ENCODE results near the gene CCDC24. TPM values are rescaled to one million over a fixed set of nuclear protein-coding genes. Genes with fewer than 3 reads are reported as not detected.

CCDC24 gene
- polyA plus RNA-seq, 1 experiment: 2.0 TPM

DNA sequence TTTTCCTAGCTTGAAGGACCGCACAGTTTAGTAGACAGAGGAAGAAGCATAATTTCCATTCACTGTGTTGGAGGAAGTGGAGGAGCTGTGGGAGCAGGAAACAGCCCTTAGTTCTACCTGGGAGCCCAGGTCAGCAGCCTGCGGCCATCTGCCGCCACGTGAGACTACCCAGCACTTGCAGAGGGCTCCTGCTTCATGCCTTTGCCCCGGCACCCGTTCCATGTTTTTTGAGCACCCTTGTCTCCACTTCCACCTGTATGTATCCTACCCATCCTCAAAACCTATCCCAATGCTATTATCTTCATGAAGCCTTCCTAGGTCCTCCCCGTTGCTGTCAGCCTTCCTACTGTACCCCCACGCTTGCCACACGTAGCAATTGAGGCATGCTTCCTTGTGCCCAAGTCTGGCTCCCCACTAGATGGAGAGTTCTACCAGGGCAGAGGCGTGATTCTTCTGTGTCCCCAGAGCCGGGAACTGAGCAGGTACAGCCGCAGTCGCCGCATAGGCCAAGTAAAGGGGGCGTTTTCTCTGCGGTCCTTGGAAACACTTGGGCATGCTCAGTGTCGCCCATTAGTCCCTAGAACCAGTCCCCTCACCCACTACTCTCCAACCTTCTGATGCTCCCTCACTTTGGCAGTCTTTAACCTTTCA lies 38.0 kb downstream of the CCDC24 start:
- ChIA-PET POLR2A (no interaction called here), CTCF (interaction anchor here (0.6 to 6.6 kb wide), 6 partner anchors 10 to 95 kb away, joined by 3 to 41 read pairs (median 4); partner anchors contain the start of gene ARTN)
- Histone ChIP-seq H3K27me3 (ENCODE audit: control insufficient read depth, insufficient read depth, low read length) (no peaks in the 10 kb centered on the region), H3K36me3 (ENCODE audit: control insufficient read depth, insufficient read depth, low read length) (0 out of 2 replicates have a peak, but pooled peaks cover 3% of the 10 kb centered on the region), H3K4me3 (ENCODE audit: low read depth, low read length) (peak overlapping the region; percentile 97)
- DNase-seq (ENCODE audit: low read depth): no peak
- TF ChIP-seq, protein P1, sequence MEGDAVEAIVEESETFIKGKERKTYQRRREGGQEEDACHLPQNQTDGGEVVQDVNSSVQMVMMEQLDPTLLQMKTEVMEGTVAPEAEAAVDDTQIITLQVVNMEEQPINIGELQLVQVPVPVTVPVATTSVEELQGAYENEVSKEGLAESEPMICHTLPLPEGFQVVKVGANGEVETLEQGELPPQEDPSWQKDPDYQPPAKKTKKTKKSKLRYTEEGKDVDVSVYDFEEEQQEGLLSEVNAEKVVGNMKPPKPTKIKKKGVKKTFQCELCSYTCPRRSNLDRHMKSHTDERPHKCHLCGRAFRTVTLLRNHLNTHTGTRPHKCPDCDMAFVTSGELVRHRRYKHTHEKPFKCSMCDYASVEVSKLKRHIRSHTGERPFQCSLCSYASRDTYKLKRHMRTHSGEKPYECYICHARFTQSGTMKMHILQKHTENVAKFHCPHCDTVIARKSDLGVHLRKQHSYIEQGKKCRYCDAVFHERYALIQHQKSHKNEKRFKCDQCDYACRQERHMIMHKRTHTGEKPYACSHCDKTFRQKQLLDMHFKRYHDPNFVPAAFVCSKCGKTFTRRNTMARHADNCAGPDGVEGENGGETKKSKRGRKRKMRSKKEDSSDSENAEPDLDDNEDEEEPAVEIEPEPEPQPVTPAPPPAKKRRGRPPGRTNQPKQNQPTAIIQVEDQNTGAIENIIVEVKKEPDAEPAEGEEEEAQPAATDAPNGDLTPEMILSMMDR (IDR thresholded peaks at IDR 0.05; ENCODE audit: insufficient read depth, low read depth, low read length): no peak

DNA sequence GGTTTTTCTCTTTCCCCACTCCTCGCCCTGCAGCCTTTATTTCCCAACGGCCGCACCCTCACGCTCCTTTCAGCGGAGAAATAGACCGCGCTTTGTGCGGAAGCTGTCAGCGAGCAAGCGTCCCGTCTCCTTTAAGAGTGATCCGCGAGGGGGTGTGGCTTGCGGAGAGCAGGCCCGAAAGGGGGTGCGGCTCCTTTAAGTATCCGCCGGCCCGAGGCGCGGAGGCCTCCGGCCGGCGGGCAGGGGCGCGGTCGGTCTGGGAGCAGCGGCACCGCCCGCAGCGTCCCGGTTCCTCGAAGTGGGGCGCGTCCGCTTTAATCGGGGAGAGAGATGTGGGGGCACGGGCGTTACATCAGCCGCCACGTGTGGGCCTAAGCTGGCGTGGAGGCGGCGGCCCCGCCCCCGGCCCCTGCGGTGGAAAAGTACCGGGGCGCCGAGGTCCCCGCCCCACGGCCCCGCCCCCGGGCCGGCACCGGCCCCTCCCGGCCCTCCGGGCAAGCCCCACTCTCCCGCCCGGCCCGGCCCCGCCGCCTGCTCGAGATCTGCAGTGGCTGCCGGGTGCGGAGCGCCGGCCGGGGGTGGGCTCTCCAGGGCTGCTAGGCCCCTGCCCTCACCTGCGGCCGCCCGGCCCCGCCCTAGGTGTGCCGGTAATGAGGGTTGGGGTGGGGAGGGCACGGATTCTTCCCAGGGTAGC lies 38.7 kb downstream of the CCDC24 start:
- POLR2A ChIA-PET: no interaction called here
- CTCF ChIA-PET: interaction anchor here (0.7 to 6.6 kb wide), 6 partner anchors 18 to 226 kb away, joined by 4 to 41 read pairs (median 4); partner anchors contain the start of genes ARTN and DMAP1
- TF ChIP-seq, protein P1 (IDR thresholded peaks at IDR 0.05; ENCODE audit: insufficient read depth, low read depth, low read length): no peak
- H3K36me3 ChIP-seq (ENCODE audit: control insufficient read depth, insufficient read depth, low read length): 0 out of 2 replicates have a peak, but pooled peaks cover 3% of the 10 kb centered on the region
- peak; percentile 57 for DNase-seq (ENCODE audit: low read depth)
- H3K4me3 ChIP-seq (ENCODE audit: low read depth, low read length): peak overlapping the region; percentile 97
- H3K27me3 ChIP-seq (ENCODE audit: control insufficient read depth, insufficient read depth, low read length): no peaks in the 10 kb centered on the region

GRCh38 chr1:44030605-44031251 lies 39.3 kb downstream of the CCDC24 start:
- TF ChIP-seq, protein P1 (IDR thresholded peaks at IDR 0.05; ENCODE audit: insufficient read depth, low read depth, low read length): peak; percentile 33
- peak overlapping the region; percentile 97 for H3K4me3 ChIP-seq (ENCODE audit: low read depth, low read length)
- ChIA-PET CTCF (interaction anchor here (0.7 to 6.6 kb wide), 7 partner anchors 17 to 267 kb away, joined by 3 to 41 read pairs (median 5); partner anchors contain the start of gene DMAP1), POLR2A (no interaction called here)
- no peaks in the 10 kb centered on the region for H3K27me3 ChIP-seq (ENCODE audit: control insufficient read depth, insufficient read depth, low read length)
- 0 out of 2 replicates have a peak, but pooled peaks cover 2% of the 10 kb centered on the region for H3K36me3 ChIP-seq (ENCODE audit: control insufficient read depth, insufficient read depth, low read length)
- no peak for DNase-seq (ENCODE audit: low read depth)

- CTCF ChIA-PET: interaction anchor here (0.9 to 6.6 kb wide), 6 partner anchors 17 to 564 kb away, joined by 3 to 41 read pairs (median 4); partner anchors contain the start of gene DMAP1
- TF ChIP-seq, protein P1 (IDR thresholded peaks at IDR 0.05; ENCODE audit: insufficient read depth, low read depth, low read length): no peak
- peak; percentile 56 for DNase-seq (ENCODE audit: low read depth)
- 0 out of 2 replicates have a peak, but pooled peaks cover 2% of the 10 kb centered on the region for H3K36me3 ChIP-seq (ENCODE audit: control insufficient read depth, insufficient read depth, low read length)
- POLR2A ChIA-PET: no interaction called here
- peak within 1 kb of the TSS; percentile 97 for H3K4me3 ChIP-seq (ENCODE audit: low read depth, low read length)
- H3K27me3 ChIP-seq (ENCODE audit: control insufficient read depth, insufficient read depth, low read length): no peaks in the 10 kb centered on the region
These were observed 40.1 kb downstream of the CCDC24 start, which contains the start of gene SLC6A9 for GRCh38 chr1:44031252-44032169. Gene SLC6A9, minus strand, starts transcription at chr1:44031462. Its CDS starts 7,185 bp downstream, at chr1:44024277.

Data from BJ (cell line).